PC-9 (cell line): ENCODE data around the gene SLC6A15. TPM values are rescaled to one million over a fixed set of nuclear protein-coding genes. Genes with fewer than 3 reads are reported as not detected.
A peak's percentile ranks its signal among the peaks of the same experiment; 100 is the strongest.

Experiments used
- BruUV-seq: library from RNA; stranded (reverse); fragments of 400-500 nt; replicated peaks from 2 replicates; lab custom pipeline; 2021; lab: Mats Ljungman, UMichigan
- CTCF ChIA-PET: fragments of 300-600 bp; sonication (Branson Sonifier 250); formaldehyde crosslinking; loops from one replicate; lab custom pipeline; 2022; ENCODE audit warnings: antibody characterized with exemption; lab: Charles Lee
- POLR2A ChIA-PET: fragments of 300-600 bp; sonication (Branson Sonifier 250); formaldehyde crosslinking; loops from one replicate; lab custom pipeline; 2022; ENCODE audit warnings: antibody characterized with exemption; ENCODE audit not compliant: unreplicated experiment; lab: Charles Lee
- DNase-seq, 2 experiments: peaks; one replicate each; pipeline versions ENCODE4 v3.0.0 to v3.0.0-alpha.2; 2015 to 2022; ENCODE audit warnings: mixed read lengths in 1 of 2
- H2AFZ ChIP-seq: fragments of 200-600 bp; sonication (generic); 2 replicates; pipeline ENCODE4 v1.8.1; 2017; ENCODE audit warnings: antibody characterized with exemption
- H3F3A ChIP-seq: fragments of 200-600 bp; sonication (generic); 2 replicates; pipeline ENCODE4 v1.8.1; 2017; ENCODE audit warnings: antibody characterized with exemption, mild to moderate bottlenecking, low read depth; ENCODE audit not compliant: insufficient read depth
- H3K27ac ChIP-seq: fragments of 200-600 bp; sonication (generic); 2 replicates; pipeline ENCODE4 v1.6.1; 2016; ENCODE audit warnings: mixed run types
- H3K27me3 ChIP-seq: fragments of 200-600 bp; sonication (generic); 2 replicates; pipeline ENCODE4 v1.6.1; 2016; ENCODE audit warnings: low read depth, mixed run types; ENCODE audit not compliant: insufficient read depth
- H3K36me3 ChIP-seq: fragments of 200-600 bp; sonication (generic); 2 replicates; pipeline ENCODE4 v1.6.1; 2016; ENCODE audit warnings: low read depth, mixed run types
- H3K4me1 ChIP-seq: fragments of 200-600 bp; sonication (generic); replicated peaks from 2 replicates; pipeline ENCODE4 v1.6.1; 2016; ENCODE audit warnings: mixed run types; ENCODE audit not compliant: insufficient read depth
- H3K4me2 ChIP-seq: fragments of 200-600 bp; sonication (generic); 2 replicates; pipeline ENCODE4 v1.6.1; 2017; ENCODE audit warnings: mixed run types
- H3K4me3 ChIP-seq: fragments of 200-600 bp; sonication (generic); 2 replicates; pipeline ENCODE4 v1.6.1; 2016; ENCODE audit warnings: mixed run types
- H3K79me2 ChIP-seq: fragments of 200-600 bp; sonication (generic); 2 replicates; pipeline ENCODE4 v1.6.1; 2017; ENCODE audit warnings: low read depth, mixed run types
- H3K9me2 ChIP-seq: fragments of 200-600 bp; sonication (generic); 2 replicates; pipeline ENCODE4 v1.8.1; 2017; ENCODE audit warnings: mild to moderate bottlenecking; ENCODE audit not compliant: insufficient read depth
- H3K9me3 ChIP-seq: fragments of 200-600 bp; sonication (generic); 2 replicates; pipeline ENCODE4 v1.8.1; 2016; ENCODE audit warnings: low read depth; ENCODE audit not compliant: insufficient read depth
- H4K20me1 ChIP-seq: fragments of 200-600 bp; sonication (generic); 2 replicates; pipeline ENCODE4 v1.8.1; 2017; ENCODE audit not compliant: insufficient read depth
- EZH2 ChIP-seq: fragments of 200-600 bp; sonication (generic); IDR thresholded peaks from 2 replicates; pipeline ENCODE4 v1.8.0; 2017; ENCODE audit warnings: antibody characterized with exemption, low read depth
- intact Hi-C: fragments of 100-400 bp; cut with micrococcal nuclease; formaldehyde crosslinking; loops from one replicate; pipeline ENCODE4 v1.10.0; 2022; ENCODE audit not compliant: unreplicated experiment
- total RNA-seq: library from RNA; stranded (reverse); gene quantifications from 2 replicates; pipeline ENCODE4 v1.2.3, GENCODE V29; 2021
- TF ChIP-seq, protein P1 (sequence below): fragments of 200-600 bp; sonication (generic); conservative IDR thresholded peaks from 2 replicates; pipeline ENCODE4 v1.6.1; 2017; ENCODE audit warnings: mixed run types, antibody characterized with exemption, mild to moderate bottlenecking, moderate library complexity

Gene SLC6A15
- total RNA-seq, 1 experiment from 2014 or later: not detected

DNA sequence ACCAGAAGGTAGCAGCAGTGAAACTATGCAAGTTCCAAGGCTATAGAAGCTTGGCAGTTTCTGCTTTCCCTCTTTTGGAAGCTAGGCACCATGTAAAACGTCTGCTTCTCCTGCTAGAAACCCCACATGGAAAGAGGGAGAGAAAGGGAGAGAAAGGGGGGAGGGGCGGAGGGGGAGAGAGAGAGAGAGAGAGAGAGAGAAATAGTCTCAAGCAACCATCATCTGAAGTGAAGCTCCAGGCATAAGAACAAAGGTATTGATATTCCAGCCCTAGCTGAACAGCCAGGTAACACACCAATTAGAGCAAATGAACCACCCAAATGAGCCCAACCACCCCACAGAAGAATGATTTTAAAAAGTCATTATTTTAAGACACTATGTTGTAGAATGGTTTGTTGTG is 8.5 kb downstream of the SLC6A15 start:
- CTCF ChIA-PET: no interaction called here
- no TSS peak for BruUV-seq
- Histone ChIP-seq H4K20me1 (no peaks in the 10 kb centered on the region), H3K4me1 (no peaks in the 10 kb centered on the region), H3K79me2 (no peaks in the 10 kb centered on the region), H2AFZ (no peak overlapping the region), H3K4me2 (no peak overlapping the region), H3K27me3 (no peaks in the 10 kb centered on the region), H3K36me3 (no peaks in the 10 kb centered on the region), H3K4me3 (no peak overlapping the region), H3K27ac (no peak overlapping the region), H3K9me2 (no peaks in the 10 kb centered on the region), H3K9me3 (no peaks in the 10 kb centered on the region), H3F3A (no peaks in the 10 kb centered on the region)
- TF ChIP-seq, protein P1, sequence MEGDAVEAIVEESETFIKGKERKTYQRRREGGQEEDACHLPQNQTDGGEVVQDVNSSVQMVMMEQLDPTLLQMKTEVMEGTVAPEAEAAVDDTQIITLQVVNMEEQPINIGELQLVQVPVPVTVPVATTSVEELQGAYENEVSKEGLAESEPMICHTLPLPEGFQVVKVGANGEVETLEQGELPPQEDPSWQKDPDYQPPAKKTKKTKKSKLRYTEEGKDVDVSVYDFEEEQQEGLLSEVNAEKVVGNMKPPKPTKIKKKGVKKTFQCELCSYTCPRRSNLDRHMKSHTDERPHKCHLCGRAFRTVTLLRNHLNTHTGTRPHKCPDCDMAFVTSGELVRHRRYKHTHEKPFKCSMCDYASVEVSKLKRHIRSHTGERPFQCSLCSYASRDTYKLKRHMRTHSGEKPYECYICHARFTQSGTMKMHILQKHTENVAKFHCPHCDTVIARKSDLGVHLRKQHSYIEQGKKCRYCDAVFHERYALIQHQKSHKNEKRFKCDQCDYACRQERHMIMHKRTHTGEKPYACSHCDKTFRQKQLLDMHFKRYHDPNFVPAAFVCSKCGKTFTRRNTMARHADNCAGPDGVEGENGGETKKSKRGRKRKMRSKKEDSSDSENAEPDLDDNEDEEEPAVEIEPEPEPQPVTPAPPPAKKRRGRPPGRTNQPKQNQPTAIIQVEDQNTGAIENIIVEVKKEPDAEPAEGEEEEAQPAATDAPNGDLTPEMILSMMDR: no peak
- TF ChIP-seq EZH2: no peak
- POLR2A ChIA-PET: no interaction called here
- no peak for DNase-seq
- intact Hi-C loops: no loop called here

DNA sequence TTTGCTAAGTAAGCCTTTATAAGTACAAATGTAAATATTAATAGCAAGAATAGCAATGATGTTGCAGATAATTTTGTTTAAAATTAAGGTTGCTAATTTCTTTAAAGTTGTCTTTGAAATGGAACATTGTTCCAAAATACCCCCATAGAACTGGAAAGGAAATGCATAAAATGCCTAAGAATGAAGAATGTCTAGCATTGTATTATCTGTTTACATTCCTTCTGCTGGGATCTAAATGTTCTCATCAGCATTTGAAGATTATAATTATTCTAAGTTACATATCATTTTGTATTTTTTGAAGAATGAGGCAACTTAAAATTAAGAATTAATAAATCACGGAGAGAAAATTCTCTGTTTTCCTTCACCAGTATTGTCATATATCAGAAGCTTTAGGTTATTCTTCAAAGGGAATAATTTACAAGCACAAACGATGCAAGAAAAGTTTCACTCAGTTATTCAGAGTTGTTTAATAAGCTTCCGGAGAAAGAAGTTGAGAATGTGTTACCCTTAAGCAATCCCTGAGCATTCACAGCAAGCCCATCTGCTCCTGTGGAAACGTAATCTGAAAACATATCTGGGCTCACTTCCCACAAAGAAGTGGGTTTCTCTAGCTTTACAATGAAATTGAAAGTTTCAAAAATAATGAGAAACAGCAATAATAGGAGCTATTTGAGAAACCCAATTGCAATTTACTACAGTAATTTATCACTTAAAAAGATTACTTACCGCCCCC is 21.3 kb downstream of the SLC6A15 start:
- BruUV-seq: no TSS peak
- POLR2A ChIA-PET: no interaction called here

DNA sequence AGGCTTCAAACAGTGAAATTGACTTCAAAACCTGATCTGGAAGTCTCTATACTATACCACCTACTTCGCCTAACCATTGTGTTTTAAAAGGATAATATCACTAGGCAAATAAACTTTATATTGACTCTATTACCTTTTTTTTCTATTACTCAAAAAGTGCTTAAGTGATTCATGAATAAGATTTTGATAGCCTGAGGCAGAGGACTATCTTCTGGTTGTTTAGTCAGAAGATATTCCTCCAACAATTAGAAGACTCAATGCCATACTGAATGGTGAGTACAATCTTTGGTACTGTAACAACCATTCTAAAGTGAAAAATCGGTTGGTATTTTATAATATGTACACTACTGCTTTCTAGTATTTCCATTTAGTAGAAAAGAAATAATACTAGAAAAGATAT is 22.8 kb downstream of the SLC6A15 start:
- no TSS peak for BruUV-seq
- DNase-seq: no peak
- Histone ChIP-seq H3K36me3 (no peaks in the 10 kb centered on the region), H3K4me1 (no peaks in the 10 kb centered on the region), H2AFZ (no peak overlapping the region), H3K79me2 (no peaks in the 10 kb centered on the region), H3K27me3 (no peaks in the 10 kb centered on the region), H4K20me1 (no peaks in the 10 kb centered on the region), H3K9me2 (no peaks in the 10 kb centered on the region), H3F3A (no peaks in the 10 kb centered on the region), H3K4me3 (no peak overlapping the region), H3K27ac (no peak overlapping the region), H3K4me2 (no peak overlapping the region), H3K9me3 (no peaks in the 10 kb centered on the region)
- TF ChIP-seq, protein P1: no peak
- TF ChIP-seq EZH2: no peak
- ChIA-PET POLR2A (no interaction called here), CTCF (no interaction called here)
- intact Hi-C loops: no loop called here

More for the DNA sequence above, 21.3 kb downstream of the SLC6A15 start:
- Histone ChIP-seq H3K9me3 (no peaks in the 10 kb centered on the region), H3K27me3 (no peaks in the 10 kb centered on the region), H3K79me2 (no peaks in the 10 kb centered on the region), H3K4me1 (no peaks in the 10 kb centered on the region), H2AFZ (peak overlapping the region; percentile 37; the same call in 1 of the 2 replicates), H3F3A (no peaks in the 10 kb centered on the region), H4K20me1 (no peaks in the 10 kb centered on the region), H3K9me2 (no peaks in the 10 kb centered on the region), H3K27ac (no peak overlapping the region), H3K4me3 (no peak overlapping the region), H3K36me3 (no peaks in the 10 kb centered on the region), H3K4me2 (no peak overlapping the region)
- DNase-seq: no peak
- intact Hi-C loops: no loop called here
- TF ChIP-seq, protein P1: no peak
- CTCF ChIA-PET: no interaction called here
